Measurements from ENCODE around the gene MGAT2.
A peak's percentile ranks its signal among the peaks of the same experiment; 100 is the strongest.

Gene MGAT2

DNA sequence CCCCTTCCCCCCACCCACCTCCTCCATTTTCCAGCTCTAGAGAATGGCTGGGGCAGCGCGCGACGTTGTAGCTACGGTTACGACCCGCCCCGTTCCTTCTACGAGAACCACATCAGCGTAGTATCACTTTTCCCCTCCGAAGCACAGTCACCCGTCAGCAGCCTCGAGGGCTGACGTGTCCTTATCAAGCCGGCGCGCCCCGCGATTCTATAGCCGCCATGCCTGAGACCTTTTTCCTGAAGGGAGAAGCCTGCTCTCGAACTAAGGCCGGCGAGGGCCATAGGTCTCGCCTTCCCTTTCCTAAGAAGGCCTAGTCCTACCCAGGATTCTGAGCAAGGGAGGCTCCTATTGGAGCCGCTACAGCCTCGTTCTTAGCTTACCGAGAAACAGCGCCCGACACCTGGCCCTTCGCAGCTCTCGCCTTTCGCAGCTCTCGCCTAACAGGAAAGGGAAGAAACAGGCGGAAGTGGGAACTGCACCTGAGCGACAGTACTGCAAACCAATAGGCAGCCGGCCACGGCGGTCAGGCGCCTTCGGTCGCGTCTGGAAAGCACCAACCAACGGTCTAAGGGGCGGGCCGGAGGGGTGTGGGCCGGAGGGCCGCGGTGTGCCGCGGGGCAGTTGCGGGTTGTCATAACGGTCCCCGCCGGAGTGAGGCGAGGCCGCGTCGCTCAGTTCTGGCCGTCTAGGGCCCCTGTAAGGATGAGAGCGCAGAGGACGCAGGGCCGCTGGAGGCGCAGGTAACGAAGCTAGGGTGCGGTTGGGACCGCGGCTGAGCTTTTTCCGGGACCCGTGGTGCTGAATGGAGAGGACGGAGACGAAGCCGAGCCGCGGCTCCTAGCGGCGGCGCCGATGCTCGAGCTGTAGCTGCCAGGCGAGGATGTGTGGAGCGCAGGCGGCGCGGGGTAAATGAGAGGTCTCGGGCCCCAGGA, at the start of gene MGAT2, which contains the start of gene RPL36AL:
MGAT2 (plus strand) TSS at position 618 of the 932 bp plus-strand sequence. CDS start 470 bp downstream, outside the sequence.
RPL36AL (minus strand) TSS at position 445 of the 932 bp plus-strand sequence. CDS start 1,522 bp downstream, outside the sequence.
- Histone ChIP-seq H3F3A (ENCODE audit: control insufficient read depth, insufficient read depth) (peaks cover 38% of the 10 kb centered on the region), H3K79me2 (ENCODE audit: control insufficient read depth, low read length) (peaks cover 94% of the 10 kb centered on the region), H3K9me3 (ENCODE audit: control insufficient read depth, insufficient read depth, low read length) (no peaks in the 10 kb centered on the region), H3K36me3 (ENCODE audit: control insufficient read depth, low read length) (peaks cover 89% of the 10 kb centered on the region), H3K27ac (ENCODE audit: low read depth, low read length) (peak within 1 kb of the TSS; percentile 86), H3K9me2 (replicated peaks; ENCODE audit: control insufficient read depth, low read length) (no peaks in the 10 kb centered on the region), H3K27me3 (ENCODE audit: control insufficient read depth, low read length) (no peaks in the 10 kb centered on the region), H3K4me3 (ENCODE audit: low read length) (peak within 1 kb of the TSS; percentile 94), H3K4me2 (ENCODE audit: low read length) (peak within 1 kb of the TSS; percentile 85), H4K20me1 (ENCODE audit: control insufficient read depth, insufficient read depth, low read depth, low read length) (peaks cover 31% of the 10 kb centered on the region; the same call in 1 of the 2 replicates), H3K4me1 (ENCODE audit: control insufficient read depth, low read length) (peaks cover 46% of the 10 kb centered on the region)
- TF ChIP-seq, protein P1, sequence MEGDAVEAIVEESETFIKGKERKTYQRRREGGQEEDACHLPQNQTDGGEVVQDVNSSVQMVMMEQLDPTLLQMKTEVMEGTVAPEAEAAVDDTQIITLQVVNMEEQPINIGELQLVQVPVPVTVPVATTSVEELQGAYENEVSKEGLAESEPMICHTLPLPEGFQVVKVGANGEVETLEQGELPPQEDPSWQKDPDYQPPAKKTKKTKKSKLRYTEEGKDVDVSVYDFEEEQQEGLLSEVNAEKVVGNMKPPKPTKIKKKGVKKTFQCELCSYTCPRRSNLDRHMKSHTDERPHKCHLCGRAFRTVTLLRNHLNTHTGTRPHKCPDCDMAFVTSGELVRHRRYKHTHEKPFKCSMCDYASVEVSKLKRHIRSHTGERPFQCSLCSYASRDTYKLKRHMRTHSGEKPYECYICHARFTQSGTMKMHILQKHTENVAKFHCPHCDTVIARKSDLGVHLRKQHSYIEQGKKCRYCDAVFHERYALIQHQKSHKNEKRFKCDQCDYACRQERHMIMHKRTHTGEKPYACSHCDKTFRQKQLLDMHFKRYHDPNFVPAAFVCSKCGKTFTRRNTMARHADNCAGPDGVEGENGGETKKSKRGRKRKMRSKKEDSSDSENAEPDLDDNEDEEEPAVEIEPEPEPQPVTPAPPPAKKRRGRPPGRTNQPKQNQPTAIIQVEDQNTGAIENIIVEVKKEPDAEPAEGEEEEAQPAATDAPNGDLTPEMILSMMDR (IDR thresholded peaks at IDR 0.05; ENCODE audit: low read depth, low read length, poor library complexity, severe bottlenecking), result no peak
- no peak for TF ChIP-seq EZH2phosphoT487 (IDR thresholded peaks at IDR 0.05; ENCODE audit: borderline replicate concordance, low read length)

DNA sequence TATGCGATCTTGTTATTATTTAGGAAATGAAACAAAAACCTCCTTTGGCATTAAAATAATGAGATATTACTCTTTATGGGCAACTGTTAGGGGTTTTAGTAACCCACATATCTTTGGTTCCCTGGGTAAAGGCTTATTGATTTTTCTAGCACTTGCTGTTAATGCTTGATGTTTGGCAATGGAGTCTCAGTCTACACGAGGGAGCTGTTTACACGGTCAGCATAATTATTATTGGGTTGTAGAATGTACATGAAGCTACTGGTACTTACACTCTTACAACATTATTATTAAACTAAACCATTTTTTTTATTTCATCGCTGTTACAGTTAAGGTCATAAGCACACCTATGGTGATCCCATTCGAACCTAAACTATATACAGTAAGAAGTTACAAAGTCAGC, 46.6 kb upstream of the MGAT2 start:
- no peaks in the 10 kb centered on the region for H3K9me3 ChIP-seq (ENCODE audit: control insufficient read depth, insufficient read depth, low read length)
- TF ChIP-seq EZH2phosphoT487 (IDR thresholded peaks at IDR 0.05; ENCODE audit: borderline replicate concordance, low read length), result no peak
- TF ChIP-seq, protein P1 (IDR thresholded peaks at IDR 0.05; ENCODE audit: low read depth, low read length, poor library complexity, severe bottlenecking), result no peak
- H4K20me1 ChIP-seq (ENCODE audit: control insufficient read depth, insufficient read depth, low read depth, low read length), result no peaks in the 10 kb centered on the region
- H3K36me3 ChIP-seq (ENCODE audit: control insufficient read depth, low read length), result peaks cover 47% of the 10 kb centered on the region
- no peaks in the 10 kb centered on the region for H3K4me1 ChIP-seq (ENCODE audit: control insufficient read depth, low read length)
- no peak overlapping the region for H3K4me2 ChIP-seq (ENCODE audit: low read length)
- H3K4me3 ChIP-seq (ENCODE audit: low read length), result no peak overlapping the region
- no peak overlapping the region for H3K27ac ChIP-seq (ENCODE audit: low read depth, low read length)
- H3K9me2 ChIP-seq (replicated peaks; ENCODE audit: control insufficient read depth, low read length), result no peaks in the 10 kb centered on the region
- H3F3A ChIP-seq (ENCODE audit: control insufficient read depth, insufficient read depth), result peaks cover 25% of the 10 kb centered on the region
- no peaks in the 10 kb centered on the region for H3K27me3 ChIP-seq (ENCODE audit: control insufficient read depth, low read length)
- peaks cover 10% of the 10 kb centered on the region for H3K79me2 ChIP-seq (ENCODE audit: control insufficient read depth, low read length)

DNA sequence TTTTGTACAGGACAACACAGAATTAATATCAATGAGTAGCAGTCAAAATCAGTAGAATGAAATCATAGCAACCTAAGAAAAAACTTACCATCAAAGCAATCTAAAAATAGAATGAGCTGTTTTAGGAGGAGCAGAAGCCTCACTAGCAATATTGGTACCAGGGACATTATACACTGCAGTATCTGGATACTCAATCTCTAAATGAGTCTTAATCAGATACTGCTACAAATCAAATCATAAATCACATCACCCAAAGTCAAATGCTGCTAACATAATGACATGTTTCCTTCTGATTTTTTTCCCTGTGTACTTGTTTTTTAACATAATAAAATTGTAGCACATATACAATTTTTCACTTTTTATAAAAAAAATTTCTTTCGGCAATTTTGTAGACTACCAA, 42.5 kb upstream of the MGAT2 start:
- no peaks in the 10 kb centered on the region for H3K9me3 ChIP-seq (ENCODE audit: control insufficient read depth, insufficient read depth, low read length)
- no peak overlapping the region for H3K27ac ChIP-seq (ENCODE audit: low read depth, low read length)
- no peaks in the 10 kb centered on the region for H3K27me3 ChIP-seq (ENCODE audit: control insufficient read depth, low read length)
- H3F3A ChIP-seq (ENCODE audit: control insufficient read depth, insufficient read depth), result peaks cover 47% of the 10 kb centered on the region
- no peak overlapping the region for H3K4me2 ChIP-seq (ENCODE audit: low read length)
- H3K4me3 ChIP-seq (ENCODE audit: low read length), result no peak overlapping the region
- peaks cover 83% of the 10 kb centered on the region for H3K36me3 ChIP-seq (ENCODE audit: control insufficient read depth, low read length)
- peaks cover 10% of the 10 kb centered on the region for H3K4me1 ChIP-seq (ENCODE audit: control insufficient read depth, low read length)
- peaks cover 9% of the 10 kb centered on the region; the same call in 1 of the 2 replicates for H4K20me1 ChIP-seq (ENCODE audit: control insufficient read depth, insufficient read depth, low read depth, low read length)
- peaks cover 50% of the 10 kb centered on the region for H3K79me2 ChIP-seq (ENCODE audit: control insufficient read depth, low read length)
- no peaks in the 10 kb centered on the region for H3K9me2 ChIP-seq (replicated peaks; ENCODE audit: control insufficient read depth, low read length)
- TF ChIP-seq EZH2phosphoT487 (IDR thresholded peaks at IDR 0.05; ENCODE audit: borderline replicate concordance, low read length), result no peak
- TF ChIP-seq, protein P1 (IDR thresholded peaks at IDR 0.05; ENCODE audit: low read depth, low read length, poor library complexity, severe bottlenecking), result no peak

All from DOHH2 (cell line).